Neural progenitor cell (in vitro differentiated cells): ENCODE data around the gene IFNAR2. TPM values are rescaled to one million over a fixed set of nuclear protein-coding genes. Genes with fewer than 3 reads are reported as not detected.
"Not testable (repeated sequence)": the region's sequence is repeated elsewhere in the genome, so short reads cannot be mapped to it uniquely, and the experiment has no call there.

Experiments used
- DNase-seq: peaks from one replicate; pipeline ENCODE4 v3.0.0-alpha.2; 2016; ENCODE audit warnings: low spot score
- H2AFZ ChIP-seq: fragments of 200-600 bp; sonication (generic); replicated peaks from 2 replicates; pipeline ENCODE4 v1.6.1; 2016; ENCODE audit warnings: antibody characterized with exemption
- H3F3A ChIP-seq: fragments of 200-600 bp; sonication (generic); 2 replicates; pipeline ENCODE4 v1.6.1; 2016; ENCODE audit warnings: antibody characterized with exemption, low read depth
- H3K27ac ChIP-seq: fragments of 200-600 bp; sonication (generic); 2 replicates; pipeline ENCODE4 v1.5.1; 2016; ENCODE audit warnings: mild to moderate bottlenecking
- H3K27me3 ChIP-seq: fragments of 200-600 bp; sonication (generic); 2 replicates; pipeline ENCODE4 v1.6.1; 2016; ENCODE audit warnings: mild to moderate bottlenecking, moderate library complexity
- H3K36me3 ChIP-seq: fragments of 200-600 bp; sonication (generic); 2 replicates; pipeline ENCODE4 v1.5.1; 2016
- H3K4me1 ChIP-seq: fragments of 200-600 bp; sonication (generic); 2 replicates; pipeline ENCODE4 v1.6.1; 2016; ENCODE audit warnings: mixed run types
- H3K4me2 ChIP-seq: fragments of 200-600 bp; sonication (generic); 2 replicates; pipeline ENCODE4 v1.6.1; 2016
- H3K4me3 ChIP-seq: fragments of 200-600 bp; sonication (generic); 2 replicates; pipeline ENCODE4 v1.5.1; 2016
- H3K79me2 ChIP-seq: fragments of 200-600 bp; sonication (generic); 2 replicates; pipeline ENCODE4 v1.6.1; 2016; ENCODE audit warnings: low read depth
- H3K9ac ChIP-seq: fragments of 200-600 bp; sonication (generic); 2 replicates; pipeline ENCODE4 v1.6.1; 2016
- H3K9me3 ChIP-seq: fragments of 200-600 bp; sonication (generic); 2 replicates; pipeline ENCODE4 v1.5.1; 2016; ENCODE audit warnings: low read depth
- H4K20me1 ChIP-seq: fragments of 200-600 bp; sonication (generic); 2 replicates; pipeline ENCODE4 v1.6.1; 2016; ENCODE audit warnings: low read depth
- H3K27ac Mint-ChIP-seq: 3 replicates; pipeline ENCODE4 v1.8.0; 2021; ENCODE audit warnings: mixed read lengths
- H3K27me3 Mint-ChIP-seq: 2 replicates; pipeline ENCODE4 v1.8.0; 2022; ENCODE audit warnings: low read depth, mild to moderate bottlenecking, inconsistent platforms, moderate library complexity, mixed read lengths; ENCODE audit not compliant: insufficient read depth
- H3K36me3 Mint-ChIP-seq: 3 replicates; pipeline ENCODE4 v1.8.0; 2021; ENCODE audit warnings: mixed read lengths
- H3K4me1 Mint-ChIP-seq: 3 replicates; pipeline ENCODE4 v1.8.0; 2021; ENCODE audit warnings: mixed read lengths
- H3K4me3 Mint-ChIP-seq: 3 replicates; pipeline ENCODE4 v1.8.0; 2021; ENCODE audit warnings: mild to moderate bottlenecking, moderate library complexity, mixed read lengths
- H3K9me3 Mint-ChIP-seq: 3 replicates; pipeline ENCODE4 v1.8.0; 2020; ENCODE audit warnings: mixed read lengths
- EZH2 ChIP-seq: fragments of 200-600 bp; sonication (generic); IDR thresholded peaks from 2 replicates; pipeline ENCODE4 v1.6.1; 2017; ENCODE audit warnings: antibody characterized with exemption, mild to moderate bottlenecking, moderate library complexity
- EZH2phosphoT487 ChIP-seq: fragments of 200-600 bp; sonication (generic); IDR thresholded peaks from 2 replicates; pipeline ENCODE4 v1.6.1; 2017; ENCODE audit warnings: antibody characterized with exemption
- total RNA-seq: library from RNA; depleted of rRNA; stranded (reverse); fragments of >200 nt; gene quantifications from 2 replicates; pipeline ENCODE4 v1.2.3, GENCODE V29; 2015; ENCODE audit warnings: low replicate concordance
- TF ChIP-seq, protein P1 (sequence below): fragments of 200-600 bp; sonication (generic); IDR thresholded peaks from 2 replicates; pipeline ENCODE4 v1.5.1; 2017; ENCODE audit warnings: antibody characterized with exemption, mild to moderate bottlenecking

Gene IFNAR2
- total RNA-seq, 1 donor from 2014 or later: 15.8 TPM

DNA sequence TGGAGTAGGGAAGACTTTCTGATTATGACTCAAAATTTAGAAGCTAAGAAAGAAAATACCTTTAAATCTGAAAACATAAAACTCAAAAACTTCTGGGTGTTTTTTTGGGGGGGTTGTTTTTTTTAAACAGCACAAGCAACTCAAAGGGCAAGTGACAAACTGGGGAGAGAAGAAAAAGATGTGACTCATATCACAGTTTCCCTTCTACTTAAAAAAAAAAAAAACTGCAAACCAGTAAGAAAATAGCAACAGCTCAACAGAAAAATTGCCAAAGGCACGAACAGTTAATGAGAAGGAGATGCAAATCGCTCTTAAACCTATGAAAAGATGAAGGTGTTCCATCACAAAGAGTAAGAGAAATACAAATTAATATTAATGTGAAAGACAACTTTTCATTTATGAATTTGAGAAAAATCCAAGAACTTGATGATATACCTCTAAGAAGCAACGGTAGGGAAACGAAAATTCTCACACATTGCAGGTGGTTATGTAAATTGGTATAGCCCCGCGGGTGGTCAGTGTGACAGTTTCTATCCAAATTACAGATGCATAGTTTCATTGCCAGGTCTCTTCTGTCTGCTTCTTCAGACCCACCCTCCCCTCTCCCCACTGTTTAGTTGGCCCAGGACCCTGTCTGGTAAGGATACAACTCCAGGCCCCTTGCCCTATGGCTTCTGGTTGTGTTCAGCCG, 9.0 kb downstream of the IFNAR2 start:
- Histone ChIP-seq H3K27me3 (no peaks in the 10 kb centered on the region), H4K20me1 (no peaks in the 10 kb centered on the region), H2AFZ (no peak overlapping the region), H3F3A (peaks cover 6% of the 10 kb centered on the region), H3K9me3 (peaks cover 7% of the 10 kb centered on the region), H3K4me2 (no peak overlapping the region), H3K36me3 (no peaks in the 10 kb centered on the region), H3K4me3 (no peak overlapping the region), H3K9ac (no peak overlapping the region), H3K27ac (no peak overlapping the region), H3K4me1 (no peaks in the 10 kb centered on the region), H3K79me2 (peaks cover 21% of the 10 kb centered on the region)
- Mint-ChIP-seq H3K4me1 (peaks cover 3% of the 10 kb centered on the region), H3K36me3 (peaks cover 50% of the 10 kb centered on the region), H3K27ac (no peak overlapping the region), H3K4me3 (no peak overlapping the region), H3K27me3 (peaks cover 4% of the 10 kb centered on the region), H3K9me3 (peaks cover 50% of the 10 kb centered on the region)
- DNase-seq: no peak
- TF ChIP-seq EZH2phosphoT487: no peak
- TF ChIP-seq, protein P1, sequence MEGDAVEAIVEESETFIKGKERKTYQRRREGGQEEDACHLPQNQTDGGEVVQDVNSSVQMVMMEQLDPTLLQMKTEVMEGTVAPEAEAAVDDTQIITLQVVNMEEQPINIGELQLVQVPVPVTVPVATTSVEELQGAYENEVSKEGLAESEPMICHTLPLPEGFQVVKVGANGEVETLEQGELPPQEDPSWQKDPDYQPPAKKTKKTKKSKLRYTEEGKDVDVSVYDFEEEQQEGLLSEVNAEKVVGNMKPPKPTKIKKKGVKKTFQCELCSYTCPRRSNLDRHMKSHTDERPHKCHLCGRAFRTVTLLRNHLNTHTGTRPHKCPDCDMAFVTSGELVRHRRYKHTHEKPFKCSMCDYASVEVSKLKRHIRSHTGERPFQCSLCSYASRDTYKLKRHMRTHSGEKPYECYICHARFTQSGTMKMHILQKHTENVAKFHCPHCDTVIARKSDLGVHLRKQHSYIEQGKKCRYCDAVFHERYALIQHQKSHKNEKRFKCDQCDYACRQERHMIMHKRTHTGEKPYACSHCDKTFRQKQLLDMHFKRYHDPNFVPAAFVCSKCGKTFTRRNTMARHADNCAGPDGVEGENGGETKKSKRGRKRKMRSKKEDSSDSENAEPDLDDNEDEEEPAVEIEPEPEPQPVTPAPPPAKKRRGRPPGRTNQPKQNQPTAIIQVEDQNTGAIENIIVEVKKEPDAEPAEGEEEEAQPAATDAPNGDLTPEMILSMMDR: no peak
- TF ChIP-seq EZH2: no peak

DNA sequence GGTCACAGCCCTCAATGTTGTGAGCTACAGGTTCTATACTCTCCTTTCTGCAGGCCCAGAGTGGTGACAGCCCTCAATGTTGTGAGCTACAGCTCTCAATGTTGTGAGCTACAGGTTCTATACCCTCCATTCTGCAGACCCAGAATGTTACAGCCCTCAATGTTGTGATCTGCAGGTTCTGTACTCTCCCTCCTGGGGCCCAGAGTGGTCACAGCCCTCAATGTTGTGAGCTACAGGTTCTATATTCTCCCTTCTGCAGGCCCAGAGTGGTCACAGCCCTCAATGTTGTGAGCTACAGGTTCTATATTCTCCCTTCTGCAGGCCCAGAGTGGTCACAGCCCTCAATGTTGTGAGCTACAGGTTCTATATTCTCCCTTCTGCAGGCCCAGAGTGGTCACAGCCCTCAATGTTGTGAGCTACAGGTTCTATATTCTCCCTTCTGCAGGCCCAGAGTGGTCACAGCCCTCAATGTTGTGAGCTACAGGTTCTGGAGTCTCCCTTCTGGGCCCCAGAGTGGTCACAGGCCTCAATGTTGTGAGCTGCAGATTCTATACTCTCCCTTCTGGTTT, 9.9 kb downstream of the IFNAR2 start:
- H3K4me1 ChIP-seq, H3K27me3 Mint-ChIP-seq, H3K27ac ChIP-seq, DNase-seq, H3K36me3 ChIP-seq, H2AFZ ChIP-seq, H3K9me3 ChIP-seq, H3K4me3 ChIP-seq, H3K4me1 Mint-ChIP-seq, H3K27me3 ChIP-seq, H3K4me3 Mint-ChIP-seq, H3K27ac Mint-ChIP-seq, H3K9ac ChIP-seq, H3K4me2 ChIP-seq, H4K20me1 ChIP-seq: not testable (repeated sequence)
- Histone ChIP-seq H3K79me2 (peaks cover 16% of the 10 kb centered on the region), H3F3A (peaks cover 11% of the 10 kb centered on the region)
- Mint-ChIP-seq H3K36me3 (peaks cover 52% of the 10 kb centered on the region), H3K9me3 (peaks cover 44% of the 10 kb centered on the region)

DNA sequence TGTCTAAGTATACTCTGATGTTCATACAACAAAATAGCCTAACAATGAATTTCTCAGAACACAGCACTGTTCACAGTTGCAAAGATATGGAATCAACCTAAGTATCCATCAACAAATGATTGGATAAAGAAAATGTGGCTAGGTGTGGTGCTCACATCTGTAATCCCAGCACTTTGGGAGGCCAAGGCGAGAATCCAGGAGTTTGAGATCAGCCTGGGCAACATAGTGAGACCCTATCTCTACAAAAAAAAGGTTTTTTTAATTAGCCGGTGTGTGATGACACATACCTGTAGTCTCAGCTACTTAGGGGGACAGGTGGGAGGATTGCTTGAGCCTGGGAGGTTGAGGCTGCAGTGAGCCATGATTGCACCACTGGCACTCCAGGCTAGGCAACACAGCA, 10.7 kb downstream of the IFNAR2 start:
- Mint-ChIP-seq H3K27me3 (peaks cover 3% of the 10 kb centered on the region), H3K27ac (no peak overlapping the region), H3K9me3 (peaks cover 44% of the 10 kb centered on the region), H3K36me3 (peaks cover 55% of the 10 kb centered on the region), H3K4me1 (peaks cover 6% of the 10 kb centered on the region), H3K4me3 (no peak overlapping the region)
- Histone ChIP-seq H3K27me3 (no peaks in the 10 kb centered on the region), H3K9ac (no peak overlapping the region), H3K36me3 (peaks cover 6% of the 10 kb centered on the region), H4K20me1 (peaks cover 4% of the 10 kb centered on the region), H3K4me3 (no peak overlapping the region), H3K4me1 (peaks cover 16% of the 10 kb centered on the region), H3F3A (peaks cover 16% of the 10 kb centered on the region), H2AFZ (no peak overlapping the region), H3K9me3 (peaks cover 7% of the 10 kb centered on the region), H3K79me2 (peaks cover 12% of the 10 kb centered on the region), H3K27ac (no peak overlapping the region), H3K4me2 (no peak overlapping the region)
- TF ChIP-seq, protein P1: no peak
- TF ChIP-seq EZH2phosphoT487: no peak
- TF ChIP-seq EZH2: no peak
- no peak for DNase-seq

DNA sequence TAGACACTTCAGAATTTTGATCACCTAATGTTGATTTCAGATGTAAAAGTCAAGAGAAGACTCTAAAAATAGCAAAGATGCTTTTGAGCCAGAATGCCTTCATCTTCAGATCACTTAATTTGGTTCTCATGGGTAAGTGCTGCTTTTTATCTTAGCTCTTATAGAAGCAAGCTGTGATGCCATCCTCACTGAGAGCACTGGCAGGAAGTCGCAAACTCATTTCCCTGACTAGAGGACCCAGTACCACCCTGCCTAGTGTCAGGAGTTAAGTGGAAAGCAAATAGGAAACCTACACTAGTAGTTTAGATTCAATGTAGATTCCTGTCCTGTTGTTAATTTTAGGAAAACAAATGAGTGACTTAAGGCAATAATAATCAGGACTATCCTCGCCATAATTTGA, 12.1 kb downstream of the IFNAR2 start:
- H3K4me3 Mint-ChIP-seq: no peak overlapping the region
- H3K79me2 ChIP-seq: peaks cover 12% of the 10 kb centered on the region
- H3K9ac ChIP-seq: no peak overlapping the region
- H3K27me3 Mint-ChIP-seq: peaks cover 3% of the 10 kb centered on the region
- H3K4me2 ChIP-seq: no peak overlapping the region
- no peak overlapping the region for H3K4me3 ChIP-seq
- peaks cover 6% of the 10 kb centered on the region for H3K36me3 ChIP-seq
- peaks cover 58% of the 10 kb centered on the region for H3K36me3 Mint-ChIP-seq
- peaks cover 19% of the 10 kb centered on the region for H3K4me1 ChIP-seq
- no peak overlapping the region for H3K27ac ChIP-seq
- no peak for DNase-seq
- peaks cover 20% of the 10 kb centered on the region for H3F3A ChIP-seq
- H3K27ac Mint-ChIP-seq: no peak overlapping the region
- H3K9me3 Mint-ChIP-seq: peaks cover 36% of the 10 kb centered on the region
- peaks cover 7% of the 10 kb centered on the region for H3K9me3 ChIP-seq
- TF ChIP-seq EZH2: no peak
- no peak for TF ChIP-seq EZH2phosphoT487
- TF ChIP-seq, protein P1: no peak
- peaks cover 10% of the 10 kb centered on the region for H3K4me1 Mint-ChIP-seq
- H3K27me3 ChIP-seq: no peaks in the 10 kb centered on the region
- H2AFZ ChIP-seq: no peak overlapping the region
- H4K20me1 ChIP-seq: peaks cover 5% of the 10 kb centered on the region

- H3K9ac ChIP-seq, H3K4me3 Mint-ChIP-seq, H3K4me3 ChIP-seq, H3K27me3 Mint-ChIP-seq, H3K36me3 ChIP-seq, H3K4me1 Mint-ChIP-seq, DNase-seq, H3K27ac Mint-ChIP-seq, H2AFZ ChIP-seq, H3K9me3 ChIP-seq, H4K20me1 ChIP-seq, H3K27me3 ChIP-seq, H3K27ac ChIP-seq, H3K4me2 ChIP-seq: not testable (repeated sequence)
- H3K9me3 Mint-ChIP-seq: peaks cover 29% of the 10 kb centered on the region
- H3K79me2 ChIP-seq: peaks cover 12% of the 10 kb centered on the region
- H3F3A ChIP-seq: peaks cover 20% of the 10 kb centered on the region
- peaks cover 59% of the 10 kb centered on the region for H3K36me3 Mint-ChIP-seq
- H3K4me1 ChIP-seq: peaks cover 19% of the 10 kb centered on the region
Measured at GRCh38 chr21:33242846-33243245, 13.1 kb downstream of the IFNAR2 start.
